Measurements from ENCODE around the gene CHID1.
A peak's percentile ranks its signal among the peaks of the same experiment; 100 is the strongest.

DNA sequence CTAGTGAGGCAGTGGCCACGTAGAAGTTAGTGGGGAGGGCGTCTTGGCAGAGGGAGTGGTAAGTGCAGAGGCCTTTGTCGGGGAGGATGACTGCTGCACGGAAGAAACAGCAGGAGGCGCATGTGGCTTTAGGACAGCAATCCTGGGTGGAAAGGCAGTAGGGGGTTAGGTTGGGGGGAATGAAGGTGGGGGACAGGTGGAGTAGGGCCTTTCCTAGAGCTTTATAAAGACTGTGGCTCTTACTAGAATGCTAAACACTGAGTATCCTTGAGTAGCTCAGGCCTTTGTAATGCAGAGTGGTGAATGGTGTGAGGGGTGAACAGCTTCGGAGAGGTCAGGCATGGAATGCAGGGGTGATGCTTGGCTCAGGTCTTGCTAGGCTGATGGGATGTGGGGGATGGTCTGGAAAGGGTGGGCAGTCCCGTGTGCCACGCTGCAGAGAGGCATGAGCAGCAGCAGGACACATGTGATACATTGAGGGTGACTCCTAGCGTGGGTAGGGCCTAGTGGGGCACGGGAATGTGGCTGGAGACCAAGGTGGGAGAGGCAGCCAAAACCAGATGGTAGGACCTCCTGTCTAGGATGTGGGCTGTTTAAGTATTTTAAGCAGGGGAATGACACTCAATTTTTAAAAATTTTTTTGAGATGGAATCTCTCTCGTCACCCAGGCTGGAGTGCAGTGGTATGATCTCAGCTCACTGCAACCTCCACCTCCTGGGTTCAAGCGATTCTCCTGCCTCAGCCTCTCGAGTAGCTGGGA lies 34.3 kb upstream of the CHID1 start:
- TF ChIP-seq, protein P1, sequence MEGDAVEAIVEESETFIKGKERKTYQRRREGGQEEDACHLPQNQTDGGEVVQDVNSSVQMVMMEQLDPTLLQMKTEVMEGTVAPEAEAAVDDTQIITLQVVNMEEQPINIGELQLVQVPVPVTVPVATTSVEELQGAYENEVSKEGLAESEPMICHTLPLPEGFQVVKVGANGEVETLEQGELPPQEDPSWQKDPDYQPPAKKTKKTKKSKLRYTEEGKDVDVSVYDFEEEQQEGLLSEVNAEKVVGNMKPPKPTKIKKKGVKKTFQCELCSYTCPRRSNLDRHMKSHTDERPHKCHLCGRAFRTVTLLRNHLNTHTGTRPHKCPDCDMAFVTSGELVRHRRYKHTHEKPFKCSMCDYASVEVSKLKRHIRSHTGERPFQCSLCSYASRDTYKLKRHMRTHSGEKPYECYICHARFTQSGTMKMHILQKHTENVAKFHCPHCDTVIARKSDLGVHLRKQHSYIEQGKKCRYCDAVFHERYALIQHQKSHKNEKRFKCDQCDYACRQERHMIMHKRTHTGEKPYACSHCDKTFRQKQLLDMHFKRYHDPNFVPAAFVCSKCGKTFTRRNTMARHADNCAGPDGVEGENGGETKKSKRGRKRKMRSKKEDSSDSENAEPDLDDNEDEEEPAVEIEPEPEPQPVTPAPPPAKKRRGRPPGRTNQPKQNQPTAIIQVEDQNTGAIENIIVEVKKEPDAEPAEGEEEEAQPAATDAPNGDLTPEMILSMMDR (conservative IDR thresholded peaks at IDR 0.05 in 1 of 2, IDR thresholded peaks at IDR 0.05 in 1 of 2; ENCODE audit: low read depth in 1 of 2, low read length in 2 of 2): peak; percentile 8 to 35
- no peak for TF ChIP-seq EZH2 (IDR thresholded peaks at IDR 0.05; ENCODE audit: low read length, missing control alignments)
